GM23338 (cell line): ENCODE results near the gene TRMT6. TPM values are rescaled to one million over a fixed set of nuclear protein-coding genes. Genes with fewer than 3 reads are reported as not detected.

ENCODE experiments used
- ATAC-seq: fragments of 200-7000 bp; cut with Tn5 transposase; 3 replicates; pipeline ENCODE4 v1.9.1; 2020
- DNase-seq: peaks from one replicate; pipeline ENCODE4 v3.0.0-alpha.2; 2015; ENCODE audit warnings: low spot score
- H2AFZ ChIP-seq: fragments of 200-600 bp; sonication (generic); 2 replicates; pipeline ENCODE4 v1.8.0; 2016; ENCODE audit warnings: antibody characterized with exemption, mild to moderate bottlenecking, moderate library complexity
- H3F3A ChIP-seq: fragments of 200-600 bp; sonication (generic); replicated peaks from 2 replicates; pipeline ENCODE4 v1.8.0; 2017; ENCODE audit warnings: antibody characterized with exemption, mixed run types, low read depth
- H3K27ac ChIP-seq: fragments of 200-600 bp; sonication (generic); 2 replicates; pipeline ENCODE4 v1.6.1; 2016; ENCODE audit warnings: low read depth
- H3K27me3 ChIP-seq: fragments of 200-600 bp; sonication (generic); 2 replicates; pipeline ENCODE4 v1.8.0; 2016; ENCODE audit warnings: mild to moderate bottlenecking, mixed run types, moderate library complexity; ENCODE audit not compliant: insufficient read depth
- H3K36me3 ChIP-seq: fragments of 200-600 bp; sonication (generic); 2 replicates; pipeline ENCODE4 v1.8.0; 2016; ENCODE audit warnings: mild to moderate bottlenecking; ENCODE audit not compliant: insufficient read depth
- H3K4me1 ChIP-seq: fragments of 200-600 bp; sonication (generic); 2 replicates; pipeline ENCODE4 v1.8.0; 2016; ENCODE audit warnings: mild to moderate bottlenecking, moderate library complexity; ENCODE audit not compliant: insufficient read depth
- H3K4me2 ChIP-seq: fragments of 200-600 bp; sonication (generic); 2 replicates; pipeline ENCODE4 v1.7.1; 2017; ENCODE audit warnings: mixed run types
- H3K4me3 ChIP-seq: fragments of 200-600 bp; sonication (generic); 2 replicates; pipeline ENCODE4 v1.6.1; 2016; ENCODE audit warnings: mixed run types
- H3K79me2 ChIP-seq: fragments of 200-600 bp; sonication (generic); replicated peaks from 2 replicates; pipeline ENCODE4 v1.8.0; 2017; ENCODE audit warnings: mild to moderate bottlenecking; ENCODE audit not compliant: insufficient read depth
- H3K9me2 ChIP-seq: fragments of 200-600 bp; sonication (generic); 2 replicates; pipeline ENCODE4 v1.8.0; 2017; ENCODE audit not compliant: insufficient read depth
- H4K20me1 ChIP-seq: fragments of 200-600 bp; sonication (generic); replicated peaks from 2 replicates; pipeline ENCODE4 v1.8.0; 2017; ENCODE audit warnings: mild to moderate bottlenecking; ENCODE audit not compliant: insufficient read depth
- H3K27ac Mint-ChIP-seq: 2 replicates; pipeline ENCODE4 v1.8.0; 2020; ENCODE audit warnings: inconsistent platforms, mild to moderate bottlenecking, moderate library complexity, mixed read lengths
- H3K27me3 Mint-ChIP-seq: 3 replicates; pipeline ENCODE4 v1.8.0; 2022; ENCODE audit warnings: low read depth, mild to moderate bottlenecking, moderate library complexity, mixed read lengths, inconsistent platforms; ENCODE audit not compliant: insufficient read depth, poor library complexity
- H3K36me3 Mint-ChIP-seq: 3 replicates; pipeline ENCODE4 v1.8.0; 2021; ENCODE audit warnings: low read depth, mild to moderate bottlenecking, inconsistent platforms, moderate library complexity, mixed read lengths
- H3K4me1 Mint-ChIP-seq: 3 replicates; pipeline ENCODE4 v1.8.0; 2020; ENCODE audit warnings: mild to moderate bottlenecking, inconsistent platforms, mixed read lengths
- H3K4me3 Mint-ChIP-seq: 3 replicates; pipeline ENCODE4 v1.8.0; 2021; ENCODE audit warnings: moderate library complexity, mild to moderate bottlenecking, inconsistent platforms, mixed read lengths
- H3K9me3 Mint-ChIP-seq: 3 replicates; pipeline ENCODE4 v1.8.0; 2020; ENCODE audit warnings: moderate library complexity, mild to moderate bottlenecking, inconsistent platforms, mixed read lengths
- CREB1 ChIP-seq: fragments of 250-450 bp; sonication (Bioruptor Pico); IDR thresholded peaks from 2 replicates; pipeline ENCODE4 v1.5.0; 2020; ENCODE audit warnings: low read depth, mild to moderate bottlenecking, moderate library complexity
- CTCF ChIP-seq, 2 experiments: fragments of 200-600 bp in 1 of 2; sonication (generic) in 1 of 2; conservative IDR thresholded peaks; 2 replicates each; pipeline versions ENCODE4 v1.5.1 to v1.6.1; 2016 to 2017; ENCODE audit warnings: antibody characterized with exemption in 2 of 2, low read depth in 2 of 2, mild to moderate bottlenecking in 2 of 2, moderate library complexity in 1 of 2
- ETS1 ChIP-seq: IDR thresholded peaks from 2 replicates; pipeline ENCODE4 v1.6.1; 2016; ENCODE audit warnings: antibody characterized with exemption
- EZH2 ChIP-seq: fragments of 200-600 bp; sonication (generic); IDR thresholded peaks from one replicate; pipeline ENCODE4 v1.8.0; 2017; ENCODE audit warnings: antibody characterized with exemption, mild to moderate bottlenecking, low read depth; ENCODE audit not compliant: unreplicated experiment
- EZH2phosphoT487 ChIP-seq: fragments of 200-600 bp; sonication (generic); IDR thresholded peaks from one replicate; pipeline ENCODE4 v1.8.1; 2018; ENCODE audit warnings: antibody characterized with exemption; ENCODE audit not compliant: unreplicated experiment
- JUNB ChIP-seq: IDR thresholded peaks from one replicate; pipeline ENCODE4 v1.6.1; 2016; ENCODE audit warnings: antibody characterized with exemption; ENCODE audit not compliant: unreplicated experiment
- NANOG ChIP-seq: IDR thresholded peaks from 2 replicates; pipeline ENCODE4 v1.6.1; 2016; ENCODE audit warnings: antibody characterized with exemption, borderline replicate concordance
- POLR2AphosphoS5 ChIP-seq: IDR thresholded peaks from 2 replicates; pipeline ENCODE4 v1.6.1; 2016; ENCODE audit warnings: antibody characterized with exemption, low read depth
- REST ChIP-seq: IDR thresholded peaks from one replicate; pipeline ENCODE4 v1.6.1; 2018; ENCODE audit warnings: antibody characterized with exemption; ENCODE audit not compliant: unreplicated experiment
- STAT1 ChIP-seq: IDR thresholded peaks from one replicate; pipeline ENCODE4 v1.6.1; 2016; ENCODE audit warnings: antibody characterized with exemption; ENCODE audit not compliant: unreplicated experiment
- ZNF114 ChIP-seq: fragments of 250-450 bp; sonication (Bioruptor Pico); IDR thresholded peaks from 2 replicates; pipeline ENCODE4 v1.5.0; 2020; ENCODE audit warnings: mild to moderate bottlenecking, moderate library complexity
- ZNF331 ChIP-seq: fragments of 250-450 bp; sonication (Bioruptor Pico); IDR thresholded peaks from 2 replicates; pipeline ENCODE4 v1.5.0; 2020; ENCODE audit warnings: low read depth, mild to moderate bottlenecking, moderate library complexity
- ZNF462 ChIP-seq: fragments of 250-450 bp; sonication (Bioruptor Pico); IDR thresholded peaks from 2 replicates; pipeline ENCODE4 v1.5.0; 2020; ENCODE audit warnings: mild to moderate bottlenecking, moderate library complexity
- polyA plus RNA-seq: library from polyadenylated mRNA; unstranded; fragments of >200 nt; fragmentation: Nextera tagmentation; extraction: Ambion mirVana; gene quantifications from 2 replicates; pipeline ENCODE4 v1.2.1, GENCODE V29; 2016
- total RNA-seq: library from RNA; depleted of rRNA; stranded (reverse); fragments of >200 nt; shearing (Covaris generic); gene quantifications from 2 replicates; pipeline ENCODE4 v1.2.3, GENCODE V29; 2014

TRMT6 gene
- total and polyA plus RNA-seq, 2 experiments from 2014 or later: 15.5 to 26.3 TPM

- Histone ChIP-seq H4K20me1 (no peaks in the 10 kb centered on the region), H3K4me2 (no peak overlapping the region), H3K27me3 (no peaks in the 10 kb centered on the region), H3K9me2 (no peaks in the 10 kb centered on the region), H3F3A (no peaks in the 10 kb centered on the region), H2AFZ (no peak overlapping the region), H3K4me1 (no peaks in the 10 kb centered on the region), H3K36me3 (no peaks in the 10 kb centered on the region), H3K79me2 (no peaks in the 10 kb centered on the region), H3K27ac (no peak overlapping the region), H3K4me3 (no peak overlapping the region)
- ATAC-seq (no peak), DNase-seq (no peak)
- no peak overlapping the region for H3K27ac Mint-ChIP-seq
- H3K4me1 Mint-ChIP-seq: 0 out of 3 replicates have a peak, but pooled peaks cover under 1% of the 10 kb centered on the region
- no peak overlapping the region for H3K4me3 Mint-ChIP-seq
- TF ChIP-seq ETS1 (no peak), CTCF (conservative IDR thresholded peaks at IDR 0.05; ENCODE audit: low read depth in 2 of 2) (no peak), EZH2 (no peak), STAT1 (no peak), EZH2phosphoT487 (no peak), CREB1 (CRISPR knock-in tag) (no peak), JUNB (no peak), NANOG (no peak), REST (no peak), ZNF331 (CRISPR knock-in tag) (no peak), ZNF114 (CRISPR knock-in tag) (no peak), ZNF462 (CRISPR knock-in tag) (no peak), POLR2AphosphoS5 (no peak)
- H3K27me3 Mint-ChIP-seq: no peaks in the 10 kb centered on the region
- H3K9me3 Mint-ChIP-seq: no peaks in the 10 kb centered on the region
- no peaks in the 10 kb centered on the region for H3K36me3 Mint-ChIP-seq
Measured at GRCh38 chr20:5888041-5888440, 62.3 kb downstream of the TRMT6 start.
